Fibroblast of skin of scalp (primary cell): ENCODE measurements around the gene ZNF554.
"Not testable (repeated sequence)": the region's sequence is repeated elsewhere in the genome, so short reads cannot be mapped to it uniquely, and the experiment has no call there.

ENCODE experiments used
- DNase-seq: peaks from one replicate; pipeline ENCODE4 v3.0.0-alpha.2; 2013

The ZNF554 gene

GRCh38 chr19:2790557-2791271, 29.0 kb upstream of the ZNF554 start:
- DNase-seq, result no peak

GRCh38 chr19:2791440-2791839, 28.2 kb upstream of the ZNF554 start:
- no peak for DNase-seq

GRCh38 chr19:2791876-2792275, 27.8 kb upstream of the ZNF554 start:
- no peak for DNase-seq

- DNase-seq, result not testable (repeated sequence)
Observed at GRCh38 chr19:2792666-2793065, 27.0 kb upstream of the ZNF554 start.

GRCh38 chr19:2793126-2793525, 26.5 kb upstream of the ZNF554 start:
- no peak for DNase-seq

GRCh38 chr19:2793577-2793976, 26.1 kb upstream of the ZNF554 start:
- DNase-seq, result no peak

- DNase-seq, result no peak
Observed at GRCh38 chr19:2795827-2796658, 23.6 kb upstream of the ZNF554 start.

GRCh38 chr19:2796659-2797266, 22.9 kb upstream of the ZNF554 start:
- DNase-seq, result no peak

GRCh38 chr19:2797280-2797679, 22.4 kb upstream of the ZNF554 start:
- no peak for DNase-seq

GRCh38 chr19:2798158-2798685, 21.4 kb upstream of the ZNF554 start:
- no peak for DNase-seq

GRCh38 chr19:2798733-2799132, 20.9 kb upstream of the ZNF554 start:
- no peak for DNase-seq

- DNase-seq, result no peak
Observed at GRCh38 chr19:2799273-2800020, 20.2 kb upstream of the ZNF554 start.

GRCh38 chr19:2800506-2800905, 19.2 kb upstream of the ZNF554 start:
- no peak for DNase-seq

GRCh38 chr19:2802826-2803225, 16.8 kb upstream of the ZNF554 start:
- DNase-seq, result no peak

- no peak for DNase-seq
Observed at GRCh38 chr19:2803486-2804155, 16.0 kb upstream of the ZNF554 start.

- no peak for DNase-seq
Observed at GRCh38 chr19:2804156-2805004, 15.3 kb upstream of the ZNF554 start.

- no peak for DNase-seq
Observed at GRCh38 chr19:2805261-2805900, 14.3 kb upstream of the ZNF554 start.

GRCh38 chr19:2805991-2806649, 13.5 kb upstream of the ZNF554 start:
- no peak for DNase-seq

- no peak for DNase-seq
Observed at GRCh38 chr19:2806736-2807378, 12.8 kb upstream of the ZNF554 start.
